HT1080 (cell line): ENCODE data around the gene FYCO1. TPM values are rescaled to one million over a fixed set of nuclear protein-coding genes. Genes with fewer than 3 reads are reported as not detected.

Source experiments
- DNase-seq: peaks from one replicate; pipeline ENCODE4 v3.0.0-alpha.2; 2015; ENCODE audit warnings: low read depth
- total RNA-seq: library from RNA; depleted of rRNA; stranded (reverse); fragments of >200 nt; shearing (Covaris generic); gene quantifications from 2 replicates; pipeline ENCODE4 v1.2.3, GENCODE V29; 2014

The FYCO1 gene
- total RNA-seq, 1 experiment from 2014 or later, result 10.3 TPM

- DNase-seq, result no peak
Observed at GRCh38 chr3:45943207-45943846, 52.3 kb downstream of the FYCO1 start, which contains the start of gene CXCR6. Gene CXCR6, plus strand, starts transcription at chr3:45943464. Its CDS starts 3,018 bp downstream, at chr3:45946482.

GRCh38 chr3:45942051-45942825 lies 53.4 kb downstream of the FYCO1 start:
- DNase-seq, result no peak

DNA sequence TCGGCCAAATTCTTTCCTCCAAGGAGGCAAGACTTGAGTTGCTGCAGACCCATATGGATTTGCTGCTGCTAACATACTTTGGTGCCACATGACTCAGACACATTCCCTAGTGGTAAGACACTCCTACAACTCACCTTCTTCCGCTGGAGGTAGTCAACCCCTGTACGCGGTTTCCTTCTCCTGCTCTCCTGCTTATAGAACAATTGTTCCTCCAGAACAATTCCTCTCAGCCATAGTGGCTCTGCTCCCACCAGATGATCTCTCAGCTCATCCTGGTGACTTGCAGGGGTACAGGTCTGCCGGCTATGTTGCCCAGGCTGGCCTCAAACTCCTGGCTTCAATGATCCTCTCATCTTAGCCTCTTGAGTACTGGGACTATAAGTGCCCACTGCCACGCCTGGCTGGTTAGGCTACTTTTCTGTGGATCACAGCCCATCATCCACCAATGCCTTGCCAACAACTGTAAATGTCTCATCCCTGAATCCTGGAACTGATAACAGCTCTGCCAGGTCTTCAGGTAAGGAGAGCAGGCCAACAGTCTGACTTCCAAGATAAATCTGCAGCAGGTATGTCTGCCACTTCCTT lies 54.8 kb downstream of the FYCO1 start:
- no peak for DNase-seq

GRCh38 chr3:45940004-45940780 lies 55.4 kb downstream of the FYCO1 start:
- no peak for DNase-seq

- DNase-seq, result no peak
Observed at GRCh38 chr3:45939341-45939771, 56.3 kb downstream of the FYCO1 start.

DNA sequence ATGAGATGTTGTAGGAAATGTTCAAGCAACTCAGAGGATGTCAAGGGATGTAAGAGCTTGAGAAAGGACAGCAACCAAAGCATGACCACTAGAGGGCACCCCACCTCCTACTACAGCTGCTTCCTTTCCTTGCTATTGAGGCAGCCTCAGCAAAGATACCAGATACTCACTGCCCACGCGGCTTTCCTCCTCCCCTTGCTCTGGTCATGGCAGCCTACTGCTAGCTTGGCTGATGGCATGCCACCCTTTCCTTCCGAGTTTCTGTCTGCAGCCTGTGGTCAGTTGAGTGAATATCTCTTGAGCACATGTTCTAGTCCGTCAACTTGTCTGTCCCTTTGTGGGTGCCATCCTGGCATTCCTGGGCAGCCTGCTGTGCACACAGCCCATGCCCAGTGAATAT lies 56.8 kb downstream of the FYCO1 start:
- DNase-seq, result peak; percentile 81

DNA sequence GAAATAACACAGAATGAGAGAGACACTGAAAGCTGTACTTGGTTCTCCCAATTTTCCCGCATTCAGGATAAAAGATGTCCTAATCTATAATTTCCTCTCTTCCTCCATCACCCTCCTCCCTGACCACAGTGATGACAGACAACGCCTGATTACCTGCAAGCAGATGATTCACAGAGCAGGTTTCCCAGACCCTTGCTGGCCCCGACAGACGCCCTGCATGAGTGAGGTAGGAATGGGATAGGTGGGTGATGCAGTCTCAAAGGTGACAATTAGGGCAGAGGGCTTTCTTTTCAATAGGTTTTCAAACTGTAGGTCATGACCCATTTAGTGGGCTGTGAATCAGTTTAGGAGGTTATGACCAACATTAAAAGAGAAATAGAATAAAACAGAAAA lies 57.6 kb downstream of the FYCO1 start:
- no peak for DNase-seq

DNA sequence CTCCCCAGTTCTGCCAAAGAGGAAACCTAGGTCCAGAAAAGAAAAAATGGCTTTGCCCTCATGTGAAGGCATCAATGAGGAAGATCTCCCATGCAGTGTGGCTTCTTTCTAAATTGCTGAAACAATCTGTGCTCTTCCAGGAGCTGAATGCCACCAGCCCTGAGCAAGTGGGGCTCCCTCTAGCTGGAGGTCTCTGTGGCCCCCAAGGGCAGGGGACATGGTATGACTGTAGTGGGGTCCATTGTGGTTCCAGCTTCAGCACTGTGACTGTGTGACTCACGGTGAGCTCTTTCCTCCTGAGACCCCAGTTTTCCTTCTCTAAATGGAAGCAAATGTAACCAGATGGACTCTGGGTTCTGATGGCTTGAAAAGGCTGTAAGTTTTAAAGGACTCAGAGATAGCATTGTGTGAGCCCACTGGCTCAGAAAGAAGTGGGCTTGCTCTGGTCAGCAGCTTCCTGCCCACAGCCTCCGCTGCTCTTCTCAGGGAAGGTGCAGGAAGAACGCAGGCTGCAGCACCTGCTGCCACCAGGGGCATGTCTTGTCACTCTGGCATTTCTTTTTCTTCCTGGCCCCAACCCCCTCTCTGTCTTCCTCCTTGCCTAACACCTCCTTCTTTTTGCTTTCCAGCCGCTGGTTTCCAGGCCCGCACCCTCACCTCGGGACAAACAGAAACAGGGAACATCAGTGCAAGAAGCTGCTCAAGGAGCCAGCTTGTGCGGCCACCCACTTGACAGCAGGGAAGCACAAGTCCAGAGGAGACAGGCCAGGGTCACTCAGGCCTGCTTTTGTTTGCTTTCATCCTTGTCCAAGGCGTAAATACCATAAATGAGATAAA lies 58.2 kb downstream of the FYCO1 start:
- no peak for DNase-seq

GRCh38 chr3:45936261-45936660 lies 59.4 kb downstream of the FYCO1 start:
- no peak for DNase-seq

DNA sequence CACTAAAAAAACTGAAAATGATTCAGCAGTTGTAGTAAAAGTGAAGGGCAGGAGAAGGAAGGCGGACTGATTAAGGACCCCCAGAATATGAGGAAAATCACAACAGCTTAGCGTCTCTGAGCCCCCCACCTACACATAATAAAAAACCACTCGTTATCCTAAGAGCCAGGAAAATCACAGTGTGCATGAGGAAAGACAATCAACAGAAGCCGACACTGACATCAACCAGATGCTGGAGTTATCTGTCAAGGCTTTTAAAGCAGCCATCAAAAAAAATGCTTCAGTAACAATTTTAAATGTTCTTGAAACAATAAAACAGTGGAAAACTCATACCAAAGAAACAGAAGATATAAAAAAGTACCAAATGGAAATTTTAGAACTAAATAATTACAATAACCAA lies 62.0 kb downstream of the FYCO1 start:
- no peak for DNase-seq

- no peak for DNase-seq
Observed at GRCh38 chr3:45932112-45932511, 63.5 kb downstream of the FYCO1 start.

GRCh38 chr3:45931496-45931895 lies 64.1 kb downstream of the FYCO1 start:
- DNase-seq, result no peak

GRCh38 chr3:45929042-45929679 lies 66.5 kb downstream of the FYCO1 start:
- peak; percentile 32 for DNase-seq

GRCh38 chr3:45927881-45928280 lies 67.7 kb downstream of the FYCO1 start:
- no peak for DNase-seq

GRCh38 chr3:45923755-45924154 lies 71.9 kb downstream of the FYCO1 start:
- peak; percentile 63 for DNase-seq

GRCh38 chr3:45922950-45923590 lies 72.6 kb downstream of the FYCO1 start:
- no peak for DNase-seq

GRCh38 chr3:45922039-45922326 lies 73.6 kb downstream of the FYCO1 start:
- DNase-seq, result no peak

GRCh38 chr3:45921158-45922038 lies 74.2 kb downstream of the FYCO1 start:
- no peak for DNase-seq
